Esophagus squamous epithelium (tissue), 4 donors: ENCODE results near the gene FABP7.

Experiments
- POLR2A ChIP-seq, 4 donors: fragments of 450-650 bp; IDR thresholded peaks; one replicate each; pipeline ENCODE4 v1.6.1; 2017; ENCODE audit warnings: antibody characterized with exemption in 4 of 4, mild to moderate bottlenecking in 4 of 4, moderate library complexity in 3 of 4
- TF ChIP-seq, protein P1 (sequence below), 6 experiments: fragments of 450-650 bp in 4 of 6; fragments of 200-600 bp in 2 of 6; sonication (generic) in 2 of 6; IDR thresholded peaks; one replicate each; pipeline ENCODE4 v1.5.1; 2016 to 2019; ENCODE audit warnings: antibody characterized with exemption in 6 of 6, mild to moderate bottlenecking in 4 of 6, moderate library complexity in 4 of 6

DNA sequence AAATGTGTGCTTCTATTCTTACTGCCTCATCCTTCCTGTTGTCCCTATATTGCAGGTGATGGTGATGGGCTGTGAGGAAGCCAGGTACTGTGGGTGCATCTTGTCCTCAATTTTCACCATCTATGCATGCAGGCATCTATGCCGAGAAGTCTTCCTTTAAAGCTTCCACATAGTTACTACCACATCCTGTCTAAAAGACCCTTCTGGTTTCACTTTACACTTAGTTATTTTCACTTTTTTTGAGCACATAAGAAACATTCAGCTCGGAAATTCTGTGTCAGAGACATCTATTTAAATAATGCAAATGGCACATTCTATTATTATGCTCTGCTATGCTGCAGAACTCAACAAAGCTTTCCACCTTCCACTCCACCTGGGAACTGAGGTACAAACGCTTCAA is 28.2 kb upstream of the FABP7 start:
- TF ChIP-seq, protein P1, sequence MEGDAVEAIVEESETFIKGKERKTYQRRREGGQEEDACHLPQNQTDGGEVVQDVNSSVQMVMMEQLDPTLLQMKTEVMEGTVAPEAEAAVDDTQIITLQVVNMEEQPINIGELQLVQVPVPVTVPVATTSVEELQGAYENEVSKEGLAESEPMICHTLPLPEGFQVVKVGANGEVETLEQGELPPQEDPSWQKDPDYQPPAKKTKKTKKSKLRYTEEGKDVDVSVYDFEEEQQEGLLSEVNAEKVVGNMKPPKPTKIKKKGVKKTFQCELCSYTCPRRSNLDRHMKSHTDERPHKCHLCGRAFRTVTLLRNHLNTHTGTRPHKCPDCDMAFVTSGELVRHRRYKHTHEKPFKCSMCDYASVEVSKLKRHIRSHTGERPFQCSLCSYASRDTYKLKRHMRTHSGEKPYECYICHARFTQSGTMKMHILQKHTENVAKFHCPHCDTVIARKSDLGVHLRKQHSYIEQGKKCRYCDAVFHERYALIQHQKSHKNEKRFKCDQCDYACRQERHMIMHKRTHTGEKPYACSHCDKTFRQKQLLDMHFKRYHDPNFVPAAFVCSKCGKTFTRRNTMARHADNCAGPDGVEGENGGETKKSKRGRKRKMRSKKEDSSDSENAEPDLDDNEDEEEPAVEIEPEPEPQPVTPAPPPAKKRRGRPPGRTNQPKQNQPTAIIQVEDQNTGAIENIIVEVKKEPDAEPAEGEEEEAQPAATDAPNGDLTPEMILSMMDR (IDR thresholded peaks at IDR 0.05): no peak
- TF ChIP-seq POLR2A (IDR thresholded peaks at IDR 0.05): no peak
